ENCODE measurements around the gene UGT2B7. TPM values are rescaled to one million over a fixed set of nuclear protein-coding genes. Genes with fewer than 3 reads are reported as not detected.
"Not testable (repeated sequence)": the region's sequence is repeated elsewhere in the genome, so short reads cannot be mapped to it uniquely, and the experiment has no call there.

Gene UGT2B7
- polyA plus RNA-seq (ENCODE audit: insufficient read length in 4 of 4) = 10 to 100 TPM; 70.1 to 81.2 (median 71.4) TPM

DNA sequence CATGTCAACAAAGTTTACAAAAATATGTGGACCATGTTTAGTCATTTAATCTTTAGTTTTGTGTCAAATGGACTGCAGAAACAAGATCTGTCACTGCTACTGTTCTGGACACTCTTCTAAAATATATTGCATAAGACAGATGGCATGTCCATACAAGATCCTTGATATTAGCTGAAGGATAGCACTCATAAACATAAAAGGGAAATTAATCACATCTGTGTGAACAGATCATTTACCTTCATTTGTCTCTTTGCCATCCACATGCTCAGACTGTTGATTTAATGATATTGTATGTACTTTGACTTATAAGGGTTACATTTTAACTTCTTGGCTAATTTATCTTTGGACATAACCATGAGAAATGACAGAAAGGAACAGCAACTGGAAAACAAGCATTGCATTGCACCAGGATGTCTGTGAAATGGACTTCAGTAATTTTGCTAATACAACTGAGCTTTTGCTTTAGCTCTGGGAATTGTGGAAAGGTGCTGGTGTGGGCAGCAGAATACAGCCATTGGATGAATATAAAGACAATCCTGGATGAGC lies at the start of gene UGT2B7:
TSS of gene UGT2B7 (plus strand) at position 364 of the 546 bp plus-strand sequence. CDS start at position 411, 47 bp downstream.
- DNase-seq (ENCODE audit: low read depth in 4 of 4, low spot score in 2 of 4) = no peak

DNA sequence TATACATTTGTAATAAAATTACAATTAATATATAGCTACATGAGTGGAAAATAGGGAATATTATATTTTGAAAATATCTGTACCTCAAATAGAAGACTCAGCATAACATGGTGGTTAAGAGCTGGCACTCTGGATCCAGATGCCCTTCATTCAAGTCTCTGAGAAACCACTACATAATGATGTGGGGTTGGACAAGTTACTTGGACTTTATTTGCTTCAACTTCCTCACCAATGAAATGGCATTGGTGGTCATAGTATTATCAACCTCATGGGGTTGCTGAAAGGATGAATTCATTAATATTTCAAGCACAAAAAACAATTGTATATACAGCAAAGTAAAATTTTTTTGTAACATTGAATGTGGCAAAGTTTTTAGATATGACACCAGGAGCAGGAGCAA lies 46.4 kb upstream of the UGT2B7 start:
- DNase-seq (ENCODE audit: low read depth in 4 of 4, low spot score in 2 of 4) = no peak

DNA sequence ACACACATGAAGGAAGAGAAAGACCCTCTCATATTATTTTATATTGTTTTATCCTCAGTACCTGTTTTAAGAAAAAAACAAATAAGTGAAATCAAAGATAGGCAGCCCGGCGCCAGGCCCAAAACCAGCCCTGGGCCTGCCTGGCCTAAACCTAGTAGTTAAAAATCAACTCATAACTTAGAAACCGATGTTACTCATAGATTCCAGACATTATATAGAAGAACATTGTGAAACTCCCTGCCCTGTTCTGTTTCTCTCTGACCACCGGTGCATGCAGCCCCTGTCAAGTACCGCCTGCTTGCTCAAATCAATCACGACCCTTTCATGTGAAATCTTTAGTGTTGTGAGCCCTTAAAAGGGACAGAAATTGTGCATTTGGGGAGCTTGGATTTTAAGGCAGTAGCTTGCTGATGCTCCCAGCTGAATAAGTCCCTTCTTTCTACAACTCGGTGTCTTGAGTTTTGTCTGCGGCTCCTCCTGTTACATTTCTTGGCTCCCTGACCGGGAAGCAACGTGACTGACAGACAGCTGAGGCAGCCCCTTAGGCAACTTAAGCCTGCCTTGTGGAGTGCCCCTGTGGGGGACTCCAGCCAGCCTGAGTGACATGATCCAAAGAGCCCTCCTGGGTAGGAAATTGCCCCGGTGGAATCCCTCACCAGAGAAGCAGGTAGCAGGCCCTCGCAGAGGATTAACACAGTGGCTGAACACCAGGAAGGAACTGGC lies 45.3 kb upstream of the UGT2B7 start:
- DNase-seq (ENCODE audit: low read depth in 4 of 4, low spot score in 2 of 4) = not testable (repeated sequence)

DNA sequence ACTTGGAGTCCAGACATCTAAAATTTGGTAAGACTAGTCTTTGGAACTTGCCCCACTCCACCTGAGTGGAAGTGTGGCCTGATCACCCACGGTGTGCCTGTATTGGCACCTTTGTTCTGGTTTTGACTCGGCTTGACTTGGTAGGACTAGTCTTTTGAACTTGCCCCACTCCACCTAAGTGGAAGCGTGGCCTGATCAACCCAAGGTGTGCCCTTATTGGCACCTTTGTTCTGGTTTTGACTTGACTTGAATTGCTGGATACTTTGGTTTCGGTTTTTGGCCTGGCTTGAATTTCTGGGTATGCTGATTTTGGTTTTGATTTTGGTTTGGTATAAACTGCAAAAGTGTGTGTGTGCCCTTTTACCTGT lies 44.7 kb upstream of the UGT2B7 start:
- no peak for DNase-seq (ENCODE audit: low read depth in 4 of 4, low spot score in 2 of 4)

DNA sequence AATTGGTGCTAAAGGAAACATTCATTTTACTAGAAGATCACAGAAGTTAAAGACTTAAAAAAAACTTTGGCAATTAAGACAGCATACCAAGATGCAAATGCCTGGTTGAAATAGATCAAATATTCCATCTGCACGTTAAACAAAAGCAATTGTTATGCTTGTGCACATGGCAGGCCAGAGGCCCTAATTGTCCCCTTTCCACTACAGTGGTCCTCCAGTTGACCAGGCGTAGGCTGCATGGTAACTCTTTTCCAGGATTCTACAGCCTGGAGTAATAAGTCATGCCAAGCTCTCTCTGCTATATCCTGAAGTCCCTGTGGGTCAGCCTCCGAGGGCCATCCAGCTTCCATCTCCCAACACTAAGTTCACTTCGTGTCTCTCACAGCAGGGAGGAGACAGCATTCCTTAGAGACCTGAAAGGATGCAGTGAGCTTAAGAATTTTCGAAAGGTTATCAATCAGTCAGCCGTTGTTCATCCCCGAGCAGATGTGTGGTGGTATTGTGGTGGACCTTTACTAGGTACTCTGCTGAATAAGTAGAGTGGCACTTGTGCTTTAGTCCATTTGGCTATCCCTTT lies 42.9 kb upstream of the UGT2B7 start:
- not testable (repeated sequence) for DNase-seq (ENCODE audit: low read depth in 4 of 4, low spot score in 2 of 4)

DNA sequence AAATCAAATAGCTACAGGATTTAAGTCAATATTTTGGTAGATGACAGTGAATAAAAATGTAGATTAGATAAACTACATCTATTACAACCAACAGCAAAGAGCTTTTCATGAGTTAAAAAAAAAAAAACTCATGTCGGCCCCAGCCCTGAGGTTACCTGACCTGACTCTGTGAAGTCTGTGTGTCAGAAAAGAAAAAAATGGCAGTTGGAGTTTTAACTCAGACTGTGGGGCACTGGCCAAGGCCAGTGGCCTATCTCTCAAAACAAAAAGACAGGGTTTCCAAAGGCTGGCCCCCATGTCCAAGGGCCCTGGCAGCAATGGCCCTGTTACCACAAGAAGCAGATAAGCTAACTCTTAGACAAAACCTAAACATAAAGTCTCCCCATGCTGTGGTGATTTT lies 42.2 kb upstream of the UGT2B7 start:
- not testable (repeated sequence) for DNase-seq (ENCODE audit: low read depth in 4 of 4, low spot score in 2 of 4)

DNA sequence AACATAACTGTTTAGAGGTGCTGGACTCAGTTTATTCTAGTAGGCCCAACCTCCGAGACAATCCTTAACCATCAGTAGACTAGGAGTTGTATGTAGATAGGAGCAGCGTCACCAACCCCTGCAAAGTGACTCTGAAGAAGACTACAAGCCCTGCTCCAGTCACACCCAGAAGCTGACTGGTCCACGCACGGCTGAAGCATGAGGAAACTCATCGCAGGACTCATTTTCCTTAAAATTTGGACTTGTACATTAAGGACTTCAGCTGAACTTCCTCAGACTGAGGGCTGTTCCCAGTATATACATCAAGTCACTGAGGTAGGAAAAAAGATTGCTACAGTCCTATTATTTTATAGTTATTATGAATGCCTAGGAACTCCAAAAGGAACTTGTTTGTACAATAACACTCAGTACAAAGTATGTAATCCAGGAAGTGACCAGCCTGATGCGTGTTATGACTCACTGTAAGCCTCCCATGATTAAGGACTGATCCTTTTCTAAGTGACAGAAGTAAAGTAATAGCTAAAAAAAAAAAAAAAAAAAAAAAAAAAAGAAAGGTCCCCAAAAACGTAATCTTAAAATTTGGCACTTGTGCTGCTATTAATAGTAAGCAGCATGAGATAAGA lies 41.6 kb upstream of the UGT2B7 start:
- no peak for DNase-seq (ENCODE audit: low read depth in 4 of 4, low spot score in 2 of 4)

DNA sequence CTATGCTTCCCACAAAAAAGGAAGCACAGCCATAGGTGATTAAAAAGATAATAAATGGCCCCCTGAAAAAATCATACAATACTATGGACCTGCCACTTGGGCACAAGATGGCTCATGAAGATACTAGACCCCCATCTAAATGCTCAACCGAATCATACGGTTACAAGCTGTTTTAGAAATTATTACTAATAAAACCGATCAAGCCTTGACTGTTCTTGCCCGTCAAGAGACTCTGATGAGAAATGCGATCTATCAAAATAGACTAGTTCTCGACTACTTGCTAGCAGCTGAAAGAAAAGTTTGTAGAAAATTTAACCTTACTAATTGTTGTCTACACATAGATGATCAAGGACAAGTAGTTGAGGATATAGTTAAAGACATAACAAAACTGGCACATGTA lies 40.1 kb upstream of the UGT2B7 start:
- no peak for DNase-seq (ENCODE audit: low read depth in 4 of 4, low spot score in 2 of 4)

DNA sequence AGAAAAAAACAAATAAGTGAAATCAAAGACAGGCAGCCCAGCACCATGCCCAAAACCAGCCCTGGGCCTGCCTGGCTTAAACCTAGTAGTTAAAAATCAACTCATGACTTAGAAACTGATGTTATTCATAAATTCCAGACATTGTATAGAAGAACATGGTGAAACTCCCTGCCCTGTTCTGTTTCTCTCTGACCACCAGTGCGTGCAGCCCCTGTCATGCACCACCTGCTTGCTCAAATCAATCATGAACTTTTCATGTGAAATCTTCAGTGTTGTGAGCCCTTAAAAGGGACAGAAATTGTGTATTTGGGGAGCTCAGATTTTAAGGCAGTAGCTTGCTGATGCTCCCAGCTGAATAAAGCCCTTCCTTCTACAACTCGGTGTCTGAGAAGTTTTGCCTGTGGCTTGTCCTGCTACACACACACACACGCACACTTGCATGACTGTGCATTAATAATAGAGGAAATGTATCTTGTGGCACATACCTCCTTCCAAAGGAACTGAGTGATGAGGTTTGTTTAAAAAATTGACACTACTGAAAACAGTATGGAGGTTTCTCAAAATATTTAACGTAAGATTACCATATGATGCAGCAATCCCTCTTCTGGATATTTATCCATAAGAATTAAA lies 39.2 kb upstream of the UGT2B7 start:
- DNase-seq (ENCODE audit: low read depth in 4 of 4, low spot score in 2 of 4) = no peak

DNA sequence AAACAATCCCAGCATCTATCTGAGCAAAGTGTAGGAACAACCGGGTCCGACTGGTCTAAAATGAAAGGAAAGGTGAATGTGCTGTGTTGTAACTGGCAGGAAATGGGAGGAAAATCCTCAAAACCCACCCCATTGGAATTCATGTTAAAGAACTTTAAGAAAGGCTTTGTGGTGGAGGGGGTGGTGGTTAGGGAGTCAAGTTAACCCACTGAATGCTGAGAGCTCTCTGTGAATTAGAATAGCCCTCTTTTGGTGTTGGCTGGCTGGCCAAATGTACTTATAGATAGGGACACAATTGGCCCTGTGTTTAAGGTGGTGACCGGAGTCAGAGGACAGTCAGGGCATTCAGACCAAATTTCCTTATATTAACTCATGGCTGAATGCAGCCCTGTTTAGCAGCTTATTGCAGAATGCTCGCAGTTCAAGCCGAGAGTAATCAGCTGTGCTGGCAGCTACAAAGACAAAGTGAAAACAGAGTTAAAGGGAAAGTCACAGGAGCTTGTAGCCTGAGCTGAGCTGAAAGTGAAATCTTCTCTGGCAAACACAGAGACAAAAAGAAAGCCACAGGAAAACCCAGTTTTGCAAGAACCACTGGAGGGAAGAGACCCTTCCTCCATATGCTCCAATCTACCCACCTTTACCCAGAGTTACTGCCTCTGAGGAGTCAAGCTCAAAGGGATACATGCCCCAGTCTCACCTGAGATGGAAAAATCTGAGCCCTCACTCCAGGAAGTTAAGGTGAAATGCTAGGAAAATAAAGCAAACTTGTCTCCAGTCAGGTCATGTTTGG lies 38.5 kb upstream of the UGT2B7 start:
- DNase-seq (ENCODE audit: low read depth in 4 of 4, low spot score in 2 of 4) = no peak

DNA sequence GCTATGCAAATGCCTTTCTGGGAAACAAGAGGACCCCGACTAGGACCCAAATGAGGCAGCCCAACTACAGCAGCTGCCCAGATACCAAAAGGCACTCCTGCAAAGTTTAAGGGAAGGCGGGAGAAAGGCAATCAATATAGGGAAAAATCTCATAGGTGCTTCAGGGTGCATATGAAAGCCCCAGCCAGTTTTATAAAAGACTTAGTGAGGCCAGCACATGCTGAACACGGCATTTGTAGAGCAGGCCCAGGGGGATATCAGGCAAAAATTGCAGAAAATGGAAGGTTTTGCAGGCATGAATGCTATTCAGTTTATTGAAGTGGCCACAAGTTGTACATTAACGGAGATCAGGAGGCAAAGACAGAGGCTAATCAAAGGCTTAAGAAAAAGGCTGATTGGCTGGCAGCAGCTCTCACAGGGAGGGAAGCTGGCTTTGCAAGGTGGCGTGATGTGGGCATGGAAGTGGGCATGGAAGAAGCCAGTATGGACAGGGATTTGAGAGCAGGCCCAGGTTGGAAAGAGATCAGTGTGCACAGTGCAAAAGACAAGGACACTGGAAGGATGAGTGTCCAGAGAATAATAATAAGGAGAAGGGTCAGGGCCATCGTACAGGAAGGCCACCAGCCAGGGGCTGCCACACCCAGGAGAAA lies 37.7 kb upstream of the UGT2B7 start:
- DNase-seq (ENCODE audit: low read depth in 4 of 4, low spot score in 2 of 4) = no peak

DNA sequence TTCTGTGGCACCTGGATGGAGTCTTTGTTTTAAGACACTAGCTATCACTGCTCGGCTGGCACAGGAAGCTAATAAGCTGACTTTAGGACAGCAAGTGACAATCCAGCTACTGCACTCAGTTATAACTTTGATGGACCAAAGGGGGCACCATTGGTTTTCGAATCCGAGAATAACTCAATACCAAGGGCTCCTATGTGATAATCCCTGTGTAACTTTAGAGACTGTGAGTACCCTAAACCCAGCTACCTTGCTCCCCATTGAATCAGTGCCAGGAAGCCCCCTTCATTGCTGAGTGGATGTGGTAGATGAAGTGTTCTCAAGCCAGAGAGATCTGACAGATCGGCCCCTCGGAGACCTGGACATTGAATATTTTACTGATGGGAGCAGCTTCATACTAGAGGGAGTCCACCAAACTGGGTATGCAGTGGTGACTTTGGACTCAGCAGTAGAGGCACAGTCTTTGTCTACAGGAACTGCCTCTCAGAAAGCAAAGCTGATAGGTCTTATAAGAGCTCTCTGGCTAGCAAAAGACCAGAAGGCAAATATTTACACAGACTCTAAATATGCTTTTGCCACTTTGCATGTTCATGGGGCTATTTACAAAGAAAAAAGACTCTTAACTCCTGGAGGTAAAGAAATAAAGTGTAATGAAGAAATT lies 35.5 kb upstream of the UGT2B7 start:
- no peak for DNase-seq (ENCODE audit: low read depth in 4 of 4, low spot score in 2 of 4)

DNA sequence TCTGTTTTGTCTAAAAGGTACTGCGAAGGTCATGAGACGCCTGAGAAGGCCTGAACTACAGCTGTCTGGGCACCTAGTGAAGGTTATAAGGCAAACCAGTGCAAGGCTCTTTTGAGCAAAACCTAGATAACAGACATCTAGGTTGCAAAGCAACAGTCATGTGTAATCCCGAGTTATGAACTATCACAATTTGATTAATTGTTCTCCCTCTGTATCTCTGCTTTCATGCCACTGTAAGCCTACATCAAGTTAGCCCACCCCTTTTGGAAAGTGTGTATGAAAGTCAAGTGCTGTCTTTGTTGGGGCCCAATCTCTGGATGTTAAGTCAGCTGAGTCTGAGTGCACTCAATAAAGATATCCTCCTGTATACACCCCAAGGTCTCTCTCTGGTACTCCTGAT lies 31.9 kb upstream of the UGT2B7 start:
- DNase-seq (ENCODE audit: low read depth in 4 of 4, low spot score in 2 of 4) = no peak

DNA sequence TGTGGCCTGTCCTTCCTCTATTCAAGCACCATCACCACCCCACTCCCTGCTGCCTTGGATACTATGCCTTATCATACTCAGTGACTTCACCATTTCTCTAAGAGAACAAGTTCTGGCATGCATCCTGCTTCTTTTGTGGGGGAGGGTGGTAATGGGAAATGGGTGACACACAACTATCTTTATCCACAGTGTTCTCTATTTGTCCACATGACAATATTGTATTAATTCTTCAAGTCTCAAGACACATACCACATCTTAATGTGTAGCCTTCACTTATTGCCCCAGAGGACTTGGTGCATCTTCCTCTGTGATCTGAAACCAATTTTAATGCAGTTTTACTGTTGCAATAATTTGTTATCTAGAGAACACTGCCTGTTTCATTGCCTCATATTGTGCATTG lies 29.3 kb upstream of the UGT2B7 start:
- DNase-seq (ENCODE audit: low read depth in 4 of 4, low spot score in 2 of 4) = no peak

DNA sequence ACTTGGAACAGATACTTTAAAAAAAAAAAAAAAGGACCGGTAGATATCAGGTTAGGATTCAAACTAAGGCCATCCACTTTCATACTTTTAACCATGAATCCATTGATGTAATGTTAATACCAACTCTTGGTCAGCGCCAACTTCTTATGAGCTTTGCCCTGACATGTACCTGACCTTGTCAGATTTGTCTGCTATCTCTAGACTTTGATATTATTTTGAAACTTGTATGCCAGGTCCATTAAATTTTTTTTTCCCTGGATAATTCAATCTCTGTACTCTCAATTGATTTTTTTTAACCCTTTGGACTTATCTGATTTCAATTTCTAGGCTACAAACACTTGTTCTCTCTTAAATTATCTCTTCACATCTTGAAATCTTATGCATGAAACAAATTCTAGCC lies 27.2 kb upstream of the UGT2B7 start:
- DNase-seq (ENCODE audit: low read depth in 4 of 4, low spot score in 2 of 4) = no peak

DNA sequence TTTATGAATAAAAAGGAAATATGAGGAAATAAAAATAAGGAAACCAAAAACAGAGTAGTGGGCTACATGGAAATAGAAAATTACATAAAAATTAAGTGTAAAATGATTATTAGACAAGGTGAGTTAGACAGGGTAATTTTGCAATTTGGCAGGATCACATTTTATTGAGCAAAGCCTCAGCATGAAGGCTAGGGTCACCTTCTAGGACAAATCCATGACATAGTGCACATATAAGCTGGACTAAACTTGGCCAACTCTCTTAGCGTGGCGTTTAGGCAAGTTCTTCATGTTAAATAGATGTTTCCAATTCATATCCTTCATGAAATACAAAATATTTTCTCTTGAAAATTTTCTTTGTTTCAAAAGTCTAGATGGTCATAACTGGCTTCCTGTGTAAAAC lies 25.7 kb upstream of the UGT2B7 start:
- no peak for DNase-seq (ENCODE audit: low read depth in 4 of 4, low spot score in 2 of 4)

DNA sequence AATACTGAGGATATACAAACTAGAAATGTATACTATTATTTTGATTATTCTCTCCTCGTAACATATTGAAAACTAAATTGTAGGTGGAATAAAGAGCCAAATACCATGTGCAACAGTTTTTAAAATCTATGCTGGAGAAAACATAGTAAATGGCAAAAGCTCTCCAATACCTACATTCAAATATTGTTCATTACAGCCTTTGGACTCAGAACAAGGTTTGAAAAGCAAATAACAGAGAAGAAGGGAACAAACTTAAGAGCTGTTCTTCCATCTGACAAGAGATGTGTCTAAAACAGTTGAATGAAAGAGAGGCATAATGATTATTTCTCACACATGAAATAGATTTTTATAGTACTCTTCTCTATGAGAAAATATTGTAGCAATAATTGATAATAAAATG lies 25.0 kb upstream of the UGT2B7 start:
- no peak for DNase-seq (ENCODE audit: low read depth in 4 of 4, low spot score in 2 of 4)

DNA sequence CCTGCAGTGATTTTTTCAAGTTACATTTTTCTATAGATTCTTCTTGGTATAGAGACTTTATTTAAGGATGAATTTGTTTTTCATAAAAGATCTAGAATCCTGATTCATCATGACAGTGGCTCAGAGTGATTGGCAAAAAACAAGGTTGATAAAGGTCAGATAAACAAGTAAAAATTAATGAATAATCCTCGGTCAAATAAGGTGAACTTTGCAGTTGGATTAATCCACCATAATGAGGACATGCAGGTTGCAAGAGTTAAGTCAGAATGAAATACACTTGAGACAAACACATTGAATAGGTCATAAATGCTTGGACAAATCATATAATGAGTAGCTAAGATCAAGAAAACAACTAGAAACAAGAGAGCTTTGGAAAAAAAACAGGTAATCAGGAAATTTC lies 22.9 kb upstream of the UGT2B7 start:
- DNase-seq (ENCODE audit: low read depth in 4 of 4, low spot score in 2 of 4) = no peak

DNA sequence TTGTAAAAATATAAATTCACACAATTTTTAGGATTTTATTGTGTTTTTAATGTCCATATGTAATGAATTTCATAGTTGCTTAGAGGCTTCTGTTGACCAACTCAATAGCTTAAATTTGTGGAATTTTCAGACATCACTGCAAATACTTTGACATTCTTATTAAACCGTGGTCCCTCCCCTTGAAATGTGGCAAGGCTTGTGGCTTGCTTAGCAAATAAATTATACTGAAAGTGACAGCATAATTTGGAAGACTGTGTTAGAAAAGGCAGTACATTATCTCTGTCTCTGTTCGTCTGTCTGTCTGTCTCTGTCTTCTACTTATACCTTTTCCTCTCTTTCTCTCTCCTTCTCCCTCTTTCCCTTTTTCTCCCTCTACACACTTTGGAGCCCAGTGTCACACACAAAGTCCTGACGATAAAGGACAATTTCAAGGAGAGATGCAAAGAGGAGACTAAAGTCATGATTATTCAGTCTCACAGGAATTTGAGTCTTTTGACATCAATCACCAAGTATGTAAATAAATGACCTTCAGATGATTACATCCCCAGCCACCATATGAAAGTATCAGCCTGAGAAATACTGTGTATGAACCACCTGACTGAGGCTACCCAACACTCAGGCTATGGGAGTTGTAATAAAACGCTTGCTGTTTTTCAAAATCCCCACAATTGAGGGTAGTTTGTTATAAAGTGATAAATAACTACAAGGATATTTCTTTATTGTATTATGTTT lies 21.0 kb upstream of the UGT2B7 start:
- no peak for DNase-seq (ENCODE audit: low read depth in 4 of 4, low spot score in 2 of 4)
